ENCODE data around the gene CDK18.

CDK18 gene

GRCh38 chr1:205537386-205538018, 33.0 kb downstream of the CDK18 start:
- no peak for DNase-seq (ENCODE audit: low read depth, low spot score)

DNA sequence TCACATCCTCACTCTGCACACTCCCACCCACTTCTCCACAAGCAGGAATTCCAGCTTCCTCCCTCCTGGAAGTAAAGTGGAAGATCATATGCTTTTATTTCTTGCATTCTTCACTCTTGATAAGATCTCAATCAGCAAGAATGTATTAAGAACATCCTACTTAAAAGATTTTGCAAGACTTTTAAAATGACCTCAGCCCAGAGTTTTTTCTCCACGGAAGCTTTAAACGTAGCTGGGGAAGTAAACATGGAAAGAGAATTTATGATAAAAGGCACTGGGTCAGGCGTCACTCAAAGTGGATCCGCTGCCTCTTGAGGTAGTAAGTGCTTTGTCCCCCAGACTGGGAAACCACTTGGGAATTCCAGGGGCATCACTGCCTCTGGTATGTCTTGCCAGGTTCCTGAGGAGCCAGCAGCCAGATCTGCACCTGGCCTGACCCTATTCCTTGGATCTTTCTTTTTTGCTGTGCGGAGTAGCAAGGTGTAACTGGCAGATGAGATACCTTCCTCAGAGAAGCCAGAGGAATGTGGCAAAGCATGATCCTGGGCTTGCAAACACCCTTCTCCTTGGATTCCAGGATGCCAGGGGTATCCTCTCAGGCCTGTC, 33.9 kb downstream of the CDK18 start:
- DNase-seq (ENCODE audit: low read depth, low spot score), result no peak

GRCh38 chr1:205541161-205541886, 36.9 kb downstream of the CDK18 start:
- DNase-seq (ENCODE audit: low read depth, low spot score), result no peak

GRCh38 chr1:205542367-205542766, 37.9 kb downstream of the CDK18 start:
- DNase-seq (ENCODE audit: low read depth, low spot score), result no peak

DNA sequence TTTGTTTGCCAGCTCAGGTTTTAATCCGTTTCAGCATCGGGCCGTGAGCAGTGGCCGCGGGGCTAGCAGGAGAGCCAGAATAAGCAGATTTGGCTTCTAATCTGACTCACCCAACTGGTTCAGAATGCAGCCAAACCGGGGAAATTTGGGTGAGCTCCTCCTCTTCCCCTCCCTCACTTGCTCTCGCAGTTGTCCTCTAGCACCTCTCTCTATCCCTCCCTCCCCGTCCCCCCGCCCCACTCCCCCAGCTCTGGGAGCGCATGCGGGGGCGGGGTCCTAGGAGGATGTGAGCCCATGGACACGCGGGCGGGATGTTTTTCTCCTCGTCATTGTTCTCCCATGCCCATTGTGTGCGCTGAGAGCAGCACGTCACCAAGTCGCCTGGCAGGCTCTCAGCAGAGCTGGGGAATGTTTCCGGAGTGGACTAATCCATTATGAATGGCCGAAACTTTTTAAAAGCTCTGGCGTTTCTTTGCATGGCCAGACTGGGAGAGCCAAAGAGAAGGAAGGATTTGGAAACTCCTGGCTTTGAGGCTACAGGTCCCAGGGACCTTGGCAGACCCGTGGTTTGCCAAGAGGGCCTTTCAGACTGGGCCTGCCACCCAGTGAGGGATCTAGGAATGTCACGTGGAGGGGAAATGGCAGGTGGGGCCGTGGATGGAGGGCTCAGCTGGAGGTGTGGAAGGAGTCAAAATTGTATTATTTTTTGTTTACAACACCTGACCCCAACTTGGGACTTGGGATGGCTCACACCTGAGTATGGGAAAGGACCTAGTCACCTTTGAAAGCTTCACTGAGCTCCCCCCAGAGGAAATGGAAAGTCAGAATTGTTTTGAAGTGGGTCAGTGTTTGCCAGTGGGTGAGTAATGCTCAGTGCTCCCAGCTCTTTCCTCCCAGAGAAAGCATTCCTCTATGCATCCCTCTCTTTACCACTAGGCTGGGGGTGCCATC, 39.2 kb downstream of the CDK18 start:
- no peak for DNase-seq (ENCODE audit: low read depth, low spot score)

DNA sequence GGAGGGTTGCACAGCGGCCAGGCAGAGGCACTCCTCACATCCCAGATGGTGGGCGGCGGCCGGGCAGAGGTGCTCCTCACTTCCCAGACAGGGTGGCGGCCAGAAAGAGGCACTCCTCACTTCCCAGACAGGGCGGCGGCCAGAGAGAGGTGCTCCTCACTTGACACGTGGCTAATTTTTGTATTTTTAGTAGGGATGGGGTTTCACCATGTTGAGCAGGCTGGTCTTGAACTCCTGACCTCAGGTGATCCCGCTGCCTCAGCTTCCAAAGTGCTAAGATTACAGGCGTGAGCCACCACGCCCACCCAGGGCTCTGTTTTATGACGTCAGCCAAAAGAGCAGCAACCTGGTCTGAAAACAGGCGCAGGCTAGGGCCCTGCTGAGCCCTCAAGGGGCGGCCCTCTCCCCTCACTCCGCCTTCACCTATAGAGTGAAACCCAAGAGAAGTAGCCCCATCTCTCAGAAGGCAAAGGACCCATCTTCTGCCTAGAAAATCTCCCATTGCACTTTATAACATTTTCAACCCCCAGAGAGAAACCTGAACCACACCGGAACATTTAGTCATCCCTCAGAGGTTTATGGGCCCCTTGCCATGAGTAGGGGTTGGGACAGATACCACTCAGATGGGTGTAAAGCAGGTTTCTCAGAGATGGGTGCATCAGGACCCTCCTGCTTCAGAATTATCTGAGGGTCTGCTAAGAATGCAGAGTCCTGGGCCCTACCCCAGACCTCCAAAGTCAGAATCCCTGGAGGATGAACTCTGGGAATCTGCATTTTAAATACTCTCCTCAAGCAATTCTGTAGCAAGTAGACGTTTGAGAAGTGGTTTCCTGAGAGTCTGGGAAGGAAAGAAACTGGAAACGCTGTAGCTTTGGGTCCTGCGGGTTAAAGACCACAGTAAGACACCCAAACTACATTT, 40.8 kb downstream of the CDK18 start:
- no peak for DNase-seq (ENCODE audit: low read depth, low spot score)

GRCh38 chr1:205545991-205546390, 41.5 kb downstream of the CDK18 start:
- DNase-seq (ENCODE audit: low read depth, low spot score), result no peak

DNA sequence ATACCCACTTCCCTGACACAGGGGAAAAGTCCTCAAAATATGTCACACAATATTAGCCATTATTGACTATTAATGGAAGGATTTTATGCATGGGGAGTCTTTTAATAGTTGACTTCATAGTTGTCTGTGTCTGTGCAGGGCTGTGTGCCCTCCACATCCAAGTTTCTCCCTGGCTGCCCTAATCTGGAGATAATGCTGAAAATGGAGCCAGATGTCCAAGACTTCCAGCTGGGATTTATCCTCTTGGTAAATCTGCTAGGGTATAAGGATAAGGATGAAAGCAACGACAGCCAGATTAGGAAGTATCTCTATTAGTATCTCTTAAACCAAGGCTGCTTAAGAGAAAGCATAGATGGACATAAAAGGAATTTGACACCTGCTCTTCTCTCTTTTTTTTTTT, 42.1 kb downstream of the CDK18 start:
- no peak for DNase-seq (ENCODE audit: low read depth, low spot score)

DNA sequence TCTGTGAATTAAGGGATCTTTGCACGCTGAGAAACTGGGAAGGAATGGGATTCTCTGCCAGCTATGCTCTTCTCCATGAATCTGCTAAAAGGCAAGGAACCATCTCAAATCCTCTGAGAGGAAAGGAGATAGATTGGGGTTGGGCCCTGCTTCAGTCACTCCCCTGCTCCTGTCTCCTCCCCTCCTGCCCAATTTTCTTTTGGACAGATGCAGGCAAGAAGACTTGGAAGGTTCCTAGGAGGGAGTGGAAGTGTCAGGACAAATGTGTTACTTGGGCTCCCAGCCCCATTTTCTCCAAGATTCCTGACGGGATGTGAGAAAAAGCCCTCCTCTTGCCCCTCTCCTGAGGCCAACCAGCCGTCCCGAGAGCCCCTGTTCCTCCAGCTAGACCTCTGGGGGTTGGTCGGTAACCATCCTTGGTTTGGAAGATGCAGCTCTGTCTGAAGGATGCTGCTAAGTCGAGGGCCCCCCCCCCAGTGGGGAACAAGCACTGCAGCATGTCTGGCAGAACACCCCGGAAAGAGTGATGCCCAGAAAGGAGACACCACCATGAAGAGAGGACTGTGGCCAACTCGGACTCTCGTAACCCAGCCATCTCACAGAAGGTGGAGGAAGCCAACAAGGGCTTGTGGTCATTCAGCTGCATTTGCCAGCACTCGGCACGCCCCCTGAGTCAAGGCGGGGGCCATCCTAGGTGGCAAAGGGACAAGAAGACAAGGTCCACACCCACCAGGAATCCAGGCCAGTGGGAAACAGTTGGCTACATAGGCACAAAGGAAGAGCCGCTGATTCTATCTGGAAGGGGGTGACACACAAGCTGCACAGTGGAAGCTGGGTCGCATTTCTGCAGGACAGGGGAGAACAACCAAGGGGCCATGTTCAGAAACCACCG, 43.7 kb downstream of the CDK18 start:
- no peak for DNase-seq (ENCODE audit: low read depth, low spot score)

DNA sequence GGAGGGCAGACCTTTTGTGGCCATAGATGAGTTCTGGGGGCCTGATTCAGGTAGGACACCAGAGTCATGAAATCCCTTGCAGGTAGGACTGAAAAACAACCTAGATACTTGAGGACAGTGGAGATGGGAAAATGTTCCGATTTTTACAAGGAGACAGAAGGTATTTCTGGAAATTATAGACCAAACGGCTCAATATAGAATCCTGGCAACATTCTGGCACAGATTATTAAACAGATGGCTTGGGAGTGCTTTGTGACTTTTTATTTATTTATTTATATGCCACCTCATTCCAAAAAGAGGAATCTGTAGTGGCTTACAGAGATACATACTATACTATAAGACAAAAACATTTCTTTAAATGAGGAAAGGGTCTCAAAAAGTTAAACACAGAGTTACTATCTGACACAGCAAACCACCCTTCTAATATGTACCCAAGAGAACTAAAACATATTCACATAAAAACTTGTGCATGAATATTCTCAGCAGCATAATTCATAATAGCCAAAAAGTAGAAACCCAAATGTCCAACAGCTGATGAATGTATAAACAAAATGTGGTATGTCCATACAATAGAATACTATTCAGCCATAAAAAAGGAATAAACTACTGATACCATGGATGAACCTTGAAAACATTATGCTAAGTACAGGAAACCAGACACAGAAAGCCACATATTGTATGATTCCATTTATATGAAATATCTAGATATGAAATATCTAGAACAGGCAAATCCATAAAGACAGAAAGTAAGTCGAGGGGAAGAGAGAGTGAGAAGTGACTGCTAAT, 49.8 kb downstream of the CDK18 start:
- DNase-seq (ENCODE audit: low read depth, low spot score), result no peak

GRCh38 chr1:205561501-205562203, 57.2 kb downstream of the CDK18 start:
- no peak for DNase-seq (ENCODE audit: low read depth, low spot score)

GRCh38 chr1:205563927-205564441, 59.5 kb downstream of the CDK18 start:
- no peak for DNase-seq (ENCODE audit: low read depth, low spot score)

DNA sequence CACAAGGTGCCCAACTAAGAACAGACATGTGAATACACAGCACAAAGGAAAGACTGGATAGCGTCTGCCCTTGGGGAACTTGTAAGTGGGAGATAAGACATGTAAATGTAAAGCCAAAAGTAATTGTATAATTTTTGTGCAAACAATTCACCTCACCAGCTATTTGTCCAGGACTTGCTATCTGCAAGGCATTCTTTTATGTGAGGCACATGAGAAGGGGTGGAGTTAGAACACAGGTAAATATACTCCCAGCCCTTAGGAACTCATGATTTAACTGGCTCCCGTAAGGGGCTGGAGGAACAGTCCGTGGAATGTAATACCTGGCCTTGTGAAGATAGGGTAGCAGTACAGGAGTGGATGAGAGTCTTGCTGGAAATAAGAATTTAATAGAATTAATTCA, 61.3 kb downstream of the CDK18 start:
- DNase-seq (ENCODE audit: low read depth, low spot score), result no peak

DNA sequence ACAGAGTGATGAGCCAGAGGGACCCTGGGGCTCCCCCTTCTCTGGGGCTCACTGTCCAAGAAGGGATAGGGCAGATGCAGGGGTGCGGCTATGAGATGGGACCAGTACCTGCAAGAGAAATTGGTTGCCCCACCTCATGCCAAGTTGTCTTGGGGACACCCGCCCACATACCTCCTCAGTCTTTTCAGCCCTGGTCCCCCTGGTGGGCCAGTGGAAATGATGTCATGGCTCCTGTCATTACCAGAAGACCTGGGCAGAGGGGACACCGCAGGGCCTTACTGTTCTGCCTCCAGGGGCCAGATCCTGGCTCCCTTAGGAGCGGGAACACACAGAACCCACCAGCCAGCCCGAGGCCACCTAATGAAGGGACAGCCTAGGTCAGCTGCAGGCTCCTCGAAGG, 63.2 kb downstream of the CDK18 start:
- DNase-seq (ENCODE audit: low read depth, low spot score), result no peak

GRCh38 chr1:205568135-205568468, 63.6 kb downstream of the CDK18 start:
- no peak for DNase-seq (ENCODE audit: low read depth, low spot score)

DNA sequence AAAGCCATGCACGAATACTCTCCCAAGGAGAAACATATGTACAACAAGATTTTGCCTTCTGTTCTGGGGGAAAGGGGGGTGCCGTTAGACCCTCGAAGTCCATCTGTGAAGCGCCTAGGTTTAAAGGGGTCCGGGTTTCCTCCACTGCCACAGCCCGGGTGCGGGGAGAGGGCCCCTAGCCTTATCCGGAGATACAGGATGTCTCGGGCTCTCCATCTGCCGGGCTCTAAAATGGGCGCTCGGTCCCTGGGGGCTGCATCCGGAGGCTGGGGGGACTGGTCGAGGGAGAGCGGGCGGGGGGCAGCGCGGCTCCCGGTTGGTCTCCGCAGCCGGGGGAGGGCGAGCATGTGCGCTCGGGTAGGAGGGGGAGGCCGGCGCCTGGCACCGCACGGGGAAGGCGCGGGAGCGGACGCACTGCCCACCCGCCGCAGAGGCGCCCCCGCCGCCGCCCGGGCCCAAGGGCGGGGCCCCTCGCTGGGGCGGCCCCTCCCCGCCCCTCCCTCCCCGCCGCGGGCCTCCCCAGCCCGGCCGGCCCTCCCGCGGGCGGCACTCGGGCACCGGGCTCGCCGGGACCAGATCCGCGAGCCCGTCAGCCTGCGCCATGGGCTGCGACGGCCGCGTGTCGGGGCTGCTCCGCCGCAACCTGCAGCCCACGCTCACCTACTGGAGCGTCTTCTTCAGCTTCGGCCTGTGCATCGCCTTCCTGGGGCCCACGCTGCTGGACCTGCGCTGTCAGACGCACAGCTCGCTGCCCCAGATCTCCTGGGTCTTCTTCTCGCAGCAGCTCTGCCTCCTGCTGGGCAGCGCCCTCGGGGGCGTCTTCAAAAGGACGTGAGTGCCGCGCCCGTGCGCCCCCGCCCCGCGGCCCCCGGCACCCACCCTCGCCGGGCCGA, 64.2 kb downstream of the CDK18 start:
- DNase-seq (ENCODE audit: low read depth, low spot score), result no peak

DNA sequence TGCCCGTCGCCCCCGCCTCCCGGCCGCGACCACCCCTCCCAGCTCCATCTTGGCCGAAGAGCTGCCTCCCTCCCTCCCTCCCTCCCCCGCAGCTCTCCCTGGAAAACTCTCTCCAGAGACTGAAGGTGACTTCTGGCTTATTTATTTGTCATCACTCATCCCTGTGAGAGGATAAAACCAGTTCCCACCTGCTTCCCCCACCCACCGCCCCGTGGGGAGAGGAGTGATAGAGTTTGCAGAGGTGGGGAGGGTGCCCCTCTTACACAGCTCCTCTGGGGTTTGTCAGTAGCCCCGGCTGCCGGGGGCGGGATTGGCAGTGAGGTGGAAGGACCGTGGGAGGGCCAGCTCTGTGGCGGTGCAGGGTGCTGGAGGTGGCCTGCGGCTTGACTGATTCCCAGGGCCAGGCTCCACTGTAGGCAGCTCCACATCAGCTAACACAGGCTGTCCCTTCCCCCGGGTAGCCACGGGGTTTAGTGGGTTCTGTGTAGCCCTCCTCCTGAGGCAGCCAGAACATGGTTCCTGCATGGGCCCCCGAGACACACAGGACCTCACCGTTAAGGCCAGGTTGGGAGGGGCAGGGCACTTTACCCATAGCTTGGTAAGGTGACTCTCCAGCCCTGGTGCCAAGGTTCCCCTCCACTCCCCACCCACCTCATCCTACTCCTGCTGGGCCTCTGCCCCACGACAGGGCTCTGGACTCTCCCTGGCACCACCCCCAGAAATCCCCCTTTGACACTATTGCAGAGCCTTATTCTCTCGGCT, 65.1 kb downstream of the CDK18 start:
- DNase-seq (ENCODE audit: low read depth, low spot score), result no peak

Data from activated naive CD8-positive, alpha-beta T cell treated with anti-CD3 and anti-CD28 coated beads, Interleukin-2, amount 50 U/mL, for 16 hours (primary cell).